ENCODE results near the gene LBH.
"Not testable (repeated sequence)": the region's sequence is repeated elsewhere in the genome, so short reads cannot be mapped to it uniquely, and the experiment has no call there.

Gene LBH

DNA sequence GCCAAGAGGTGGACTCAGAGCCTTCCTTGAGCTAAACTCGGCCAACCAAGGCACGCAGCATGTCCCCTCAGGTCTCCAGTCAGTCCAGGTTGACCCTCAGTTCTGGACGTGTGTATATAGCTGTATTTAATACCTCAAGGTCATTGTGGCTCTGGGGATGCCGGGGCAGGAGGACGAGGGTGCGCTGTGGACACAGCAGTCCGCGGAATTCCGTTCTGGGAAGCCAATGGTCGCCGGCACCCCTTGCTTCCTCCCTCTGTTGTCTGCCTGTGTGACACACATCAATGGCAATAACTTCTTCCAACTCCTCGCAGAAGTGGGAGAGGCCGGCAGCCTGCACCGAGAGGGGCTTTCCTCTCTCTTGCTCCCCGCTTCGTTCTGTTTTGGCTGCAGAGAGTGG, 27.7 kb downstream of the LBH start:
- DNase-seq (ENCODE audit: low read depth), result no peak

DNA sequence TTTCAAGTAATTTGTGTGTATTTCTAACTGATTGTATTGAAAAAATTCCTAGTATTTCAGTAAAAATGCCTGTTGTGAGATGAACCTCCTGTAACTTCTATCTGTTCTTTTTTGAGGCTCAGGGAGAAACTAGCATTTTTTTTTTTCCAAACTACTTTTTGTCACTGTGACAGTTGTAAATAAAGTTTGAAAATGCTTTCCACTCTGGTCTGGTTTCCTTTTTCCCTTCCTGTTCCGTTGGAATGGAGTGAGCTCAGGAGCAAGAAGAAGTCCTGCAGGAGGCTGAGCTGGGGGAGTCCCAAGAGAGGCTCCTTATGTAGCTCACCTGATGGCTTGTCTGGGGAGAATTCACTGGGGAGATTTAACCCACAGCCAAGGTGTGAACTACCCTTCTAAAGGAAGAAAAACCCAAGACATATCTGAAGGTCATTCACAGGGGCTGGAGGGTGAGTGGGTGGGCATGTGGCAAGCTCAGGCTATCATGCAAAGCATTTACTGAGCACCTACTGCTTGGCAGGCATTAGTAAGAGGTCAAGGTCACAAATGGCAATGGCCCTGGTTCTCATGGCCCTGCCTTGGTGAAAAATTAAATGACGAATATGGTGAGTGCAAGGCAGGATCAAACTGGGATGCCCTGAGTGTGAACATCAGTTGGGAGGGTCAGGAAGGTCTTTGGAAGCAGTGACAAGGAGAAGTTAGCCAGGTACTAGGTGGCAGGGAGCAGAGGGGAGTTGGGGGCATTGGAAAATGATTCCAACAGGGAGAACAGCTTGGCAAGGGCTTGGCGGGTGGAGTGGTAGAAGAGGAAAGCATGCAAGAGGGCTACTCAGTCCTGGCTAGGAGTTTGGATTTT, 28.7 kb downstream of the LBH start:
- DNase-seq (ENCODE audit: low read depth), result no peak

DNA sequence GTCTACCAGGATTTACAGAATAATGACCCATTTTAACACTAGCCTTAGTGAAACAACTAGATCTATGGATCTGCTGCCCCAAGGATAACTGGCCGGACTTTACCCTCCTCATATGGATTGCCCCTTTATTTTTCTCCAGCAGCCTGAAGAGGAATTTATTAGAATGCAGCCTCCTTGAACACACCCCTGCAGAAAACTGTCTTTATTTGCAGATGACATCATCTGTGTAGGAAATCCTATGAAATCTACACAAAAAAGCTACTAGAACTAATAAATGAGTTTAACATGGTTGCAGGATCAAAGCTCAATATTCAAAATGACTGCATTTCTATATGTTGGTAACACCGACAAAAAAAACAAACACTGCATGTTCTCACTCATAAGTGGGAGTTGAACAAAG, 29.6 kb downstream of the LBH start:
- no peak for DNase-seq (ENCODE audit: low read depth)

DNA sequence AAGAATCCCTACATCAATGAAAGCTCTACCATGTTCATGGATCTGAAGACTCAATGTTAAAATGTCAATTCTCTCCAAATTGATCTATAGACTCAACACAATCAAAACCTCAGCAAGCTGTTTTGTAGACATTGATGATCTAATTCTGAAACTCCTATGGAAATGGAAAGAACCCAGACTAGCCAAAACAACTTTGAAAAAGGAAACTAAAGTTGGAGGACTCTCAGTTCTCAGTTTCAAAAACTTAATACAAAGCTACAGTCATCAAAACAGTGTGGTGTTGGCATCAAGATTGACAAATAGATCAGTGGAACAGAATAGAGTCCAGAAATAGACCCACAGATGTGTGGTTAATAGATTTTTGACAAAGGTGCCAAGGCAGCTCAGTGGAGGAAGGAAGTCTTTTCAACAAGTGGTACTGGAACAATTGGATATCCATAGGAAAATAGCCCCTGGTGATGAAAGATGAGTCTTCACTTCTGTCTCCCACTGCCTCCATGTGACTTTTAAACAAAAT, 30.4 kb downstream of the LBH start:
- no peak for DNase-seq (ENCODE audit: low read depth)

DNA sequence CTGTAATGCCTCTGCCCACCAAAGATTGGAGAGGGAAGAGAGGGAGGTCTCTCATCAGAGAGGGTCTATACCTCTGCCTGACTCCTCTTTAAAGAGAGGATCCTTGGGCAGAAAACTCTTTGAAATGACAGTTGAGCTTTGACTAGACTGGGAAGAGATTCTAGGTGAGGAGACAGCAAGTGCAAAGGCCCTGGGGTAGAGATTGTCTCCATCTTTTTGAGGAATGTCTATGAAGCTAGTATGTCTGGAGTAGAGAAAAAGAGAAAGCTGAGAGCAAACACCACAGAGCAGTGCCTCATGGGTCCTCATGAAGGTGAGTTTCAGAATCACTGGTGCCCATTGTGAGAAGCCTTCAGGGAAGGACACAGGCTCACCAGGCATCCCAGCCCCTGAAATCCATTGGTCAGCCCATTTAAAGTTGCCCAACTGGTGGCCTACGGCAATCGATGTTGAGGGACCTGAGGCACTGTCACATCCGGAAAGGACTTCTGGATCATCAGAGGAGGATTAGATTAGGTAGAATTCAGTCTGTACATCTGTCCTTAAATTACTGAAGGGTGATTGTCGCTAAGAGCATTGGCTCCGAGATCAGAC, 31.5 kb downstream of the LBH start:
- no peak for DNase-seq (ENCODE audit: low read depth)

DNA sequence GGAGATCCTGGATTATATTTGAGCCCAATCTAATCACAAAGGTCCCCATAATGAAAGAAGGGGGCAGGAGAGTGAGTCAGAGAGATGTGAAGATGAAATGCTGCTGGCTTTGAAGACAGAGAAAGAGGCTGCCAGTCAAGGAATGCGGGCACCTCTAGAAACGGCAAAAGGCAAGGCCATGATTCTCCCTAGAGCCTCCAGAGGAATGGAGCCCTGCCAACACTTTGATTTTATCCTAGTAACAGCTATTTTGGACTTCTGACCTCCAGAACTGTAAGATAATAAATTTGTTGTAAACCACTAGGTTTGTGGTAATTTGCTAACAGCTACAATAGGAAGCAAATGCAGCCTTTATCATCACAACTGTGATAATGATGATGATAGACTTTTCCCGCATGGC, 32.9 kb downstream of the LBH start:
- DNase-seq (ENCODE audit: low read depth), result no peak

DNA sequence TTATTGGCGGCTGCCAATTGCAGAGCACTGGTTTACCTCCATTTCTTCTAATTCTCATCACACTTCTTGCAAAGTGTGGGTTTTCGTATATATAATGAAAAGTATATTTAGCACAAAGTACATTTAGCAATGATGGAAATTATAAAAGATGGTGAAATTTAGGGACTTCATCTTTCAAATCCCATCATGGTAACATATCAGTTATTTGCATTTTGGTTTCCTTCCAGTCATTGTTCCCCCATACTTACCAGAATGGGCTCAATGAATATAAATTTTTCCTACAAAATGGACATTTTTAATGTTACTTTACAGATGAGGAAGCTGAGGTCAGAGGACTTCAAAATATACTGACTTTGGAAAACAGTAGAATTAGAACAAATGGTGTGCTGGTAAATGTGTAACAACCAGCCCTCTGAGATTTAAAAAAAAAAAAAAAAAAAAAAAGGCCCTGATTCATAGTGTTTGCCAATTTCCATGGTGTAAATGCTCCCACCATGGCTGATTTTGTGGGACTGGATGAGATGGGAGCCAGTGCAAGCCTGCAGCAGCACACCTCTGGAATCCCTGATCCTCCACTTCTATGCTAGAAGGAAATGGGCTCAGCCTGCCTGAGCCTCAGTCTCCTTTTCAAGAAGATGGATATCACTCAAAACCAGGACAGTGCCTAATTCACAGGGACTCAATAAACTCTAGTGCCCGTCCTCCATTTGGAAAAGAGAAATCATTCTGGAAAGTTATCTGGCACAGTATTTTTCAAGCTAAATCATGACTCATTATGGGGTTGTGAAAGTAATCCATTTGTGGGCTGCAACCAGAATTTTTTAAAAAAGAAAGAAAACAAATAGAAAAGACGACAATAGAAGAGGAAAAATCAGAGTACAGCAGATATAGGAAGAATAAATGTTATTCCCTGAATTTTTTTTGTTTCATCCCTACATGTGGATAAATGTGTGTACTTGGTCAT, 34.0 kb downstream of the LBH start:
- no peak for DNase-seq (ENCODE audit: low read depth)

DNA sequence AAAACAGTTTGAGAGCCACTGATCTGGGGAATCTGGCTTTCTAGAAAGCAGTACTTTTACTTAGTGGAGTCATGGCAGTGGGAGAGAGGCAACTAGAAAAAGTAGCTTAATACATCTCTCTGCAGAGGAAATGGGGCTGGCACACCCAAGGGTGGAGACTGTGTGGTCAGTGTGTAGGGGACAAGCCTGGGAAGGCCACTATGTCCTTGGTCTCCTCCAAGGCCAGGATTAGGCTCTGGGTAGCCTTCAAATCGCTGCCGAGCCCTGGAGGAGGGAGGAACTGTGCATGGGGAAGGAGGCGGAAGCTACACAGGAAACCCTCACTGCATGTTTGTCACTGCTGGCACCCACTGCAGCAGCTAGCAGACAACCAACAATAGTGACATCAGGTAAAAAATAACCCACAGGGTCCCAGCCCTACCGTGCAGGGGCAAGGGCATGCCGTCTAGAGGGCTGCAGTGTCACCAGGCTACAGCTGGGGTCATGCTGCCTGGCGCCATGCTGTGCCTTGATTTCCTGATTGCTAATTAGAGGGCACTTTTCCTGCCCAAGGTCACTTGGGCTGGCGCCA, 34.8 kb downstream of the LBH start:
- peak; percentile 36 for DNase-seq (ENCODE audit: low read depth)

DNA sequence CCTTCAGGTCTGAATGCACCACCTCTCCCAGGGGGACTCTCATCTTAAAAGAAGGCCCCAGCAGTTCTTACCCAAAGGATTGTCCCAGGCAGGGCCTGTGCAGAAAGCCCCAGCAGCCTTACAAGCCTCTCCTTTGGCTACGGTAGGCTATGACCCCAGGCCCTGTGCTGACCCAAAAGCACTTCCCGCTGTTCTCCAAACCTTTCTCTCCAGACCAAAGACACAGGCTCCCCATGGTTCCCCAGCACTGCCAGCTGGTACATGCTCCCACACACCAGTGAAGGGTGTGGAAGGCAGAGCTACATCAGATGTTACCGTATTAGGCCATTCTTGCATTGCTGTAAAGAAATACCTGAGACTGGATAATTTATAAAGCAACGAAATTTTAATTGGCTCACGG, 35.4 kb downstream of the LBH start:
- no peak for DNase-seq (ENCODE audit: low read depth)

DNA sequence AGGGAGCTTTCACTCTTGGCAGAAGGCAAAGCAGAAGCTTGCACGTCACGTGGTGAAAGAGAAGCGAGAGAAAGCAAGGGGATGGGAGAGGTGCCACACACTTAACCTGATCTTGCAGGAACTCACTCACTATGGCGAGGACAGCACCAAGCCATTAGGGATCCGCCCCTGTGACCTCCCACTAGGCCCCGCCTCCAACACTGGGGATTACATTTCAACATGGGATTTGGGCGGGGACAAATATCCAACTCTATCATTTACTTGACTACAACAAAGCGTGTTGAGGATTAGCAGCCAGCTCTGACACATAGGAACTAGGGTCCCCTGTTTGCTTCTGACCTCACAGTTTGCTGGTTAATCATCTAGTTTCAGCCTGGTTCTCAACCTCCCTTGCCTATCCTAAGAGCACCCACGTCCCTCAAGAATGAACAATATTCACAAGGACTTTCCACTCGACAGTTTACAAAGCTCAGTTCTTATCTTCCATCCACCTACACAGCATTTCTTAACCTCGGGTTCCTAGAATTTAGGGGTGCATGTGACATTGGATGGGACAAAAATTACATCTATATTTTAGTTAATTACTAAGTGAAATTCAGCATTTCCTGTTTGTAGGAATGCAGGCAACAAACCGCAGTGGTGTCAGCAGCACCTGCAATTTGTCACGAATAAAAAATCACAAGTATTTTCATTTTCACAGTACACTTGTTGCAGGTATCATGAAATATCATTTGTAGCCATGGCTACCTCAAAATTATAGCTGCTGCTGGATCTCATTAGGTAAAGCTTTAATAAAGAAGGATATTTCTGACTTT, 36.0 kb downstream of the LBH start:
- DNase-seq (ENCODE audit: low read depth), result peak; percentile 63

DNA sequence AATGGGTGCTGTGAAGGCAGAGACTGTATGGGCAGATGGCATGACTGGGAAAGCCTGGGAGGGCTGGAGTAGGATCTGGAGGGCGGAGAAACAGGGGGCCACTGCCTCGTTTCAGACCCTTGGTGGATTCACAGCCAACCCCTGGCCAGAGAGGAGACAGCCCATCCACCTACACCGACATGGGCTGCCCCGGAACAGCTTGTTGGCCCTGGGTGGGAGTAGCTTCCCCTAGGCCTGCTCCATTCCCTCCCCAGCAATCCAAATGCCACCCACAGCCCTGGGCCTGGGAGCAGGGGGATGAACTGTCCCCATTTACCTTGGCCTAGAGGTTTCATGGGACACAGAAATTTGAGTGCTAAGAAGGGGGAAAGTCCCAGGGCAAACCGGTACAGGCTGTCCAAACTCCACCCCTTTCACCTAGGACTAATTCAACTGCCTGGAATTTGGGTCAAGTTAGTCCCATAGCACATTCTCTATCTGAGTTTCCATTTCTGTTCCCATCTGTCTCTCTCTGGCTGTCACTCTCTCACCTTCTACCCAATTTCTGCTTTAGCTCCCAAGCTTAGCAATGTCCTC, 37.0 kb downstream of the LBH start:
- no peak for DNase-seq (ENCODE audit: low read depth)

DNA sequence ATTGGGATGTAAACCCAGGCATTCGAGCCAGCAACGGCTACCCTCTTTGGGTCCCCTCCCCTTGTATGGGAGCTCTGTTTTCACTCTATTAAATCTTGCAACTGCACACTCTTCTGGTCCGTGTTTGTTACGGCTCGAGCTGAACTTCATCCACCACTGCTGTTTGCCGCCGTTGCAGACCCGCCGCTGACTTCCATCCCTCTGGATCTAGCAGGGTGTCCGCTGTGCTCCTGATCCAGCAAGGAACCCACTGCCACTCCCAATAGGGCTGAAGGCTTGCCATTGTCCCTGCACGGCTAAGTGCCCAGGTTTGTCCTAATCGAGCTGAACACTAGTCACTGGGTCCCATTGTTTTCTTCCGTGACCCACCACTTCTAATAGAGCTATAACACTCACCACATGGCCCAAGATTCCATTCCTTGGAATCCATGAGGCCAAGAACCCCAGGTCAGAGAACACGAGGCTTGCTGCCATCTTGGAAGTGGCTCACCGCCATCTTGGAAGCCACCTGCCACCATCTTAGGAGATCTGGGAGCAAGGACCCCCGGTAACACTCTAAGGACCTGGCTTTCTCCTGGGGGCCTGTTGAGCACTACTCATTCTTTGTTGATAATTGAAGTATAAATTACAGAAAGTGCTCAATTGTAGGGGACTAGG, 37.9 kb downstream of the LBH start:
- DNase-seq (ENCODE audit: low read depth), result not testable (repeated sequence)

DNA sequence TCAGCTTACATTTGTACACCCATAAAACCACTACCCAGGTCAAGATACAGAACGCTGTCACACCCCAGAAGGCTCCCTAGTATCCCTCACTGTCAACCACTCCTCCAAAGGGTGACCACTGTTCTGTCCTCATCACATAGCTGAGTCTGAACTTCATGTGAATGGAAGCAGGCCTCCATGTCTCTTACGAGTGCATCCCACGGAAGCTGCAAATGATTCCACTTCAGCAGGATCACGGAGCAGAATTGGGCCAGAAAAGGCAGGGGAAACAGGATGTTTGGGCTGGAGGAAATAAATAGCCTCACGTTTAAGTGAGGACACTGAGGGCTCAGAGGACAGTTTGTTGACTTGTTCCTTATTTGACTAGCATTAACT, 38.4 kb downstream of the LBH start:
- no peak for DNase-seq (ENCODE audit: low read depth)

DNA sequence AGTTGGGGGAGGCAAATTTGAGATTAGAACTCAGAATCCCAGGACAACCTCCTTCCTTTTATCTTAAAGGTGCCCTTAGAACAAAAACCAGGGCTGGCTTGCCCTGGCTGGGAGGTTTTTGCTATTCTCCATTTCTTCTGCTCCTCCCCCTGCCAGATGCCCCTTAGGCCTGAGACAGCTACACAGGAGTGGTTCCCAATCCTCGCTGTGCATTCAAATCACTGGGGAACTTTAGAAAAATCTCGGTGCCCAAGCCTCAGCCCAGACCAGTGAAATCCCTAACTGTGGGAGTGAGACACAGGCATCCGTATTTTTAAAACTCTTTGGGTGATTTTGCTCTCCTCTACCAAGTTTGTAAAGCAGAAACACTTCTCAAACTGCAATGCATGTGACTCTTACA, 38.8 kb downstream of the LBH start:
- no peak for DNase-seq (ENCODE audit: low read depth)

DNA sequence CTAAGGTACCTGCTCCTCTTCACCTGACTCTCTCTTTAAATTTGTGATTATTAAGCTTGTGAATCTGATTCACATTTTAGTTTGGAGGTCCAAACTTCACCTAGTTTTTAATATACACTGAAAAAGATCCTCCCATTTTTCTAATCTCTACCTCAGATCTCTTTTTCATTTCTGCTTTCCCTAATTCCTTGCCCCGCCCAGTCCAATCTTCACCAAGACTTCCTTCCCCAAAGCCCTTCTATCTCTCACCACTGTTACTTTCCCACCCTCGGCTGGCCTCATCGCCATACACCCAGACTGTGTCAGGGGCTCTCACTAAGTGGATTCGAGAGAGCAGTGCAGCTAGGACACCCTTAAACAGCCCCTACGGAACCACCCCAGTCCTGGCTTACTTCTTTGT, 40.0 kb downstream of the LBH start:
- DNase-seq (ENCODE audit: low read depth), result no peak

DNA sequence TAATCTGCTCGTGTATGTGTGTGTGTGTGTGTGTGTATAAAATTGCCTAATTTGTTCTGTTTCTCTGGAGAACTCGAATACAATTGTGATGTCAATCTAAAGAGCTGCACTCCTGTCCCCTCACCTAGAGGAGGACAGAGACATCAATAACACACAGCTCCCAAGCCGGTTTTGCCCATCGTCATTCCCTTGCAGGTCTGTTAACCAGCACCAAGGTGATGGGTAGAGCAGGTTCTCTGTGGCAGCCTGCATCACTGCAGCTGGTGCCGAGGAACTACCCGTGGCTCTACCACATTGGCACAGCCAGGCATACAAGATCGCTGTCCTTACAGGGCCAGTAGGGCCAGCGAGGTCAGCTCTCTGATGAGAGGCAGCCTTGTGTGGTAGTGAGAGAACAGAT, 41.0 kb downstream of the LBH start:
- DNase-seq (ENCODE audit: low read depth), result no peak

DNA sequence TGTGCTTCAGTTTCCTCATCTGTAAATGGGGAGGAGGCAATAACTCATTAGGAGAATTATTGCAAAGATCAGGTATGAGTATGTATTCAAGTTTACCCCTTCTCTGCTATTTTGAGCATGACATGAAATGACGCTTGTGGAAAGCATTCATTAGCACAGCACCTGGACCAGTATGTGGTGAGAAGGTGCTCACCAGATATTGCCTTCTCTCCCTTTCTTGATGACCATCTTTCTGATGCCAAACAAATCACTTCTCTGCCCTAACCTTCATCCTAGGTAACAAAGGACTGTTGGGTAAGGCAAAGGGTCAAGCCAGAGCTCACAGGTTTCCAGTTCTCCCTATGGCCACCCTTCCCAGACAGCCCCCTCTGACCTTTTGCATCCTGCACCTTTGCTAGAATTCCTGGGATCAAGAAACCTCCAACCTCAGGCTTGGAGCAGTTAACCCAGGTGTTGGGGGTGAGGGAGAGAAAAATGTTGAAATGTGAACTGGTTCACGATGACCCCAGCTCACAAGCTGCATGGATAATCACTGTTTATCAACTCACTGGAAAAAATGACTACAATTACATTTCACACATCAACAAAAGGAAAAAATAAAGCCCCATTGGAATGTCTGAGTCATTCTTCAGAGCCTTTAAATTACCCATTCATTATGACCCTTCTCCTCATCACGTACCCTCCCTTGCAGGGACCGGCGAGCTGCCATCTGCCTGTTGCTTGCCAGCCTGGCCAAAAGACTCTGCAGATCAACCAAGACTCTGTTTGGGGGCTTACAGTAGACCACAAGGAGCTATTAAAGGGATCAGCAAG, 41.6 kb downstream of the LBH start:
- no peak for DNase-seq (ENCODE audit: low read depth)

DNA sequence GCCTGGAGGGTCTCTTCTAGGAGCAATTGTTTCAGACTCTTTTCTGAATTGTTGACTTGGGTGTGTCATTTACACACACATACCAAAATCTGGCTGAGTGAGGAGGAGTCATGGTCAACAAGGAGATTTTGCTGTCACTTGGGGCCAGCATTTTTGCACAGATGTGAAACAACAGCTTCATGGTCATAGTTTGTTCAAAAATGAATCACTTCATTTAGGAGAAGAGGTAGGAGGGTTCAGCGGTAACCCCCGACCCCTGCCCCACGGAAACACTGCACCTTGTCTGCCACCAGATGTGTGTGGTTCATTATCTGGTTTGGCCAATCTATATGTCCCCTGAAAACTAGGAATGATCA, 42.2 kb downstream of the LBH start:
- DNase-seq (ENCODE audit: low read depth), result peak; percentile 31

DNA sequence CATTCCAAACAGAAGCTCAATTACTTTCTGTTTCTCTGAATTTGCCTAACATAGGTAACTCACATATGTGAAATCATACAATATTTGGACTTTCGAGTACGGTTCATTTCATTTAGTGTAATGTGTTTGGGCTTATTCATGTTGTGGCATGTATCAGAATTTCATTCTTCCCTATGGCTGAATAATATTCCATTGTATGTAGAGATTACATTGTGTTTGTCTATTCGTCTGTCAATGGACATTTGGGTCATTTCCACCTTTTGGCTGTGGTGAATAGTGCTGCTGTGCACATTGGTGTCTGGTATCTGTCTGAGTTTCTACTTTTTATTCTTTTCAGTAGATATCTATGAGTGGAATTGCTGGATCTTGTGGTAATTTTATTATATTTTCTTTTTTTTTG, 43.9 kb downstream of the LBH start:
- no peak for DNase-seq (ENCODE audit: low read depth)

DNA sequence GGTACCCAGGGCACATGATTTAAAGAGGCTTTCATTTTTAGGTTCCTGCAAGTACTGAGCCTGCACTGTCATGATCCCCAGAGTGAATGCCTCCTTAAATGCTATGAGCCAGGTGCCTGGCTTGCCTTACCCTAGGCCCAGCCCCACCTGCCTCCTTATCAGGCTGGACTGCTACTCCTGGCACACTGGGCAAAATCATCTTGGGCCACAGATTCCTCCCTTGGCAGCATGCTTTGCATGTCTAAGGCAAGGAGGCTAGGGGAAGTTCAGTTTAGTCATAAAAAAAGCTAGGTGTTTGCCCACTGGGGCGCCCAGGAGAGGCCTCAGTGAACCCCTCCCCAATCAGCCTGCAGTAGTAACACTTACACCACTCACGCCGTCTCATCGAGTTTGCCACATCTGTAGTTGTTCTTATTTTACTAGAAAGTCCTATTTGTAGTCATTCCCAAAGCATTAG, 45.1 kb downstream of the LBH start:
- no peak for DNase-seq (ENCODE audit: low read depth)

All from activated T-cell treated with anti-CD3 and anti-CD28 coated beads for 48 hours (primary cell).